Lower leg skin (tissue), 4 donors: Measurements from ENCODE around the gene AGO4. TPM values are rescaled to one million over a fixed set of nuclear protein-coding genes. Genes with fewer than 3 reads are reported as not detected.
A peak's percentile ranks its signal among the peaks of the same experiment; 100 is the strongest.

Source experiments
- DNase-seq, 2 donors: peaks; one replicate each; pipeline ENCODE4 v3.0.0-alpha.2; 2019; ENCODE audit warnings: low spot score in 2 of 2
- H3K4me3 ChIP-seq: fragments of 200-600 bp; sonication (generic); 2 replicates; pipeline ENCODE4 v1.5.1; 2017; ENCODE audit warnings: mild to moderate bottlenecking, low read depth; ENCODE audit not compliant: poor library complexity, severe bottlenecking
- POLR2A ChIP-seq, 2 donors: fragments of 450-650 bp; IDR thresholded peaks; one replicate each; pipeline ENCODE4 v1.6.1; 2016 to 2017; ENCODE audit warnings: antibody characterized with exemption in 2 of 2, mild to moderate bottlenecking in 1 of 2, moderate library complexity in 1 of 2
- WGBS, 2 donors: methylation state at CpG; one replicate each; pipeline ENCODE4 v1.1.5; 2018; 5-methylcytosine and 5-hydroxymethylcytosine counted together
- intact Hi-C: fragments of 100-400 bp; cut with DNase I; formaldehyde crosslinking; loops from one replicate; pipeline ENCODE4 v1.15.0; 2023; ENCODE audit warnings: low total_unique reads
- total RNA-seq, 4 donors: library from RNA; depleted of rRNA; stranded (reverse); fragments of >200 nt; gene quantifications; one replicate each; pipeline ENCODE4 v1.1.0, GENCODE V29; 2016
- TF ChIP-seq, protein P1 (sequence below), 3 donors: fragments of 450-650 bp; IDR thresholded peaks; one replicate each; pipeline ENCODE4 v1.5.1; 2016; ENCODE audit warnings: antibody characterized with exemption in 3 of 3, mild to moderate bottlenecking in 3 of 3, moderate library complexity in 2 of 3

The AGO4 gene
- 10 to 100 TPM; 28.1 to 40.3 (median 34.6) TPM for total RNA-seq

DNA sequence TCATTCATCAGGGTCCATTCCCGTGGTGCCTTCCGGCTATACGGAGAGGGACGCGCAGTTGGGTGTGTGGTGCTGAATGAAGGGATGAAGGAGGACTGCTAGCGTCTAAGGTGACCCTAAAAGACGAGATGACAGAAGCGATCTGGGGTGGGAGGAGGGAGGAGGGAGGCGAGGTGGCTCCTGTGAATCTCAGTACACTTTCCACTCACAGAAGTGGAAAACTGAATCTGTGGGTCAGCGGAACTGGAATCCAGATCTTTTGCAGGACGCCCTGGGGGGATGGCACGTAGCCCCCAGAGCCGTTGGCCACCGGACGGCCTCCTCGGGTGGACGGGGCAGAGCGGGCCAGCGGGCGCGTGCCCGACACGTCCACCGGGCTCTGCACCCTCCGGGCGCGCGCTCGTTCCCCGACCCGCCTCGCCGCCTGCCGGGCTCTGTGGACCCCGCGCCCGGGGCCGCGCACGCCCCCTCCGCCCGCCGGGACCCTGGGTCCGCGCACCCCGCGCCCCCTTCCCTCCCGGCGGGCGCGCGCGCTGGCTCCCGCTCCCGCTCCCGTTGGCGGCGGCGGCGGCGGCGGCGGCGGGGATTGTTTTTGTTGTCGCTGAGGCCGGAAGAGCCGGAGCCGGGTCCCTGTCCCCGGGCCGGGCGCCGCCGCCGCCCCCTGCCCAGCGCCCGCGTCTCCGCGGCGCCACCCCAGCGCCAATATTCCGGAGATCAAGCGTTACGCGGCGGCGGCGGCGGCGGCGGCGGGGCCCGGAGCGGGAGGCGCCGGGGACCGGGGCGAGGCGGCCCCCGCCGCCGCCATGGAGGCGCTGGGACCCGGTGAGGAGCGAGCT lies at the start of gene AGO4:
TSS of gene AGO4 (plus strand) at position 403 of the 836 bp plus-strand sequence. CDS start at position 804, 401 bp downstream.
- 0 to 1% methylated on average over 27 to 43 of the region's 105 CpGs for WGBS, 2 donors
- peak; percentile 39 to 89 for DNase-seq
- H3K4me3 ChIP-seq = peak within 1 kb of the TSS; percentile 63
- TF ChIP-seq POLR2A (IDR thresholded peaks at IDR 0.05) = no peak
- TF ChIP-seq, protein P1, sequence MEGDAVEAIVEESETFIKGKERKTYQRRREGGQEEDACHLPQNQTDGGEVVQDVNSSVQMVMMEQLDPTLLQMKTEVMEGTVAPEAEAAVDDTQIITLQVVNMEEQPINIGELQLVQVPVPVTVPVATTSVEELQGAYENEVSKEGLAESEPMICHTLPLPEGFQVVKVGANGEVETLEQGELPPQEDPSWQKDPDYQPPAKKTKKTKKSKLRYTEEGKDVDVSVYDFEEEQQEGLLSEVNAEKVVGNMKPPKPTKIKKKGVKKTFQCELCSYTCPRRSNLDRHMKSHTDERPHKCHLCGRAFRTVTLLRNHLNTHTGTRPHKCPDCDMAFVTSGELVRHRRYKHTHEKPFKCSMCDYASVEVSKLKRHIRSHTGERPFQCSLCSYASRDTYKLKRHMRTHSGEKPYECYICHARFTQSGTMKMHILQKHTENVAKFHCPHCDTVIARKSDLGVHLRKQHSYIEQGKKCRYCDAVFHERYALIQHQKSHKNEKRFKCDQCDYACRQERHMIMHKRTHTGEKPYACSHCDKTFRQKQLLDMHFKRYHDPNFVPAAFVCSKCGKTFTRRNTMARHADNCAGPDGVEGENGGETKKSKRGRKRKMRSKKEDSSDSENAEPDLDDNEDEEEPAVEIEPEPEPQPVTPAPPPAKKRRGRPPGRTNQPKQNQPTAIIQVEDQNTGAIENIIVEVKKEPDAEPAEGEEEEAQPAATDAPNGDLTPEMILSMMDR (IDR thresholded peaks at IDR 0.05) = no peak
- intact Hi-C loops = no loop called here

GRCh38 chr1:35762141-35762540 lies 45.7 kb upstream of the AGO4 start:
- intact Hi-C loops = no loop called here
- WGBS, 2 donors = 73 to 77% methylated on average over 2 of the region's 2 CpGs
- DNase-seq = no peak
- TF ChIP-seq POLR2A (IDR thresholded peaks at IDR 0.05) = no peak
- TF ChIP-seq, protein P1 (IDR thresholded peaks at IDR 0.05) = no peak
- no peak overlapping the region for H3K4me3 ChIP-seq

DNA sequence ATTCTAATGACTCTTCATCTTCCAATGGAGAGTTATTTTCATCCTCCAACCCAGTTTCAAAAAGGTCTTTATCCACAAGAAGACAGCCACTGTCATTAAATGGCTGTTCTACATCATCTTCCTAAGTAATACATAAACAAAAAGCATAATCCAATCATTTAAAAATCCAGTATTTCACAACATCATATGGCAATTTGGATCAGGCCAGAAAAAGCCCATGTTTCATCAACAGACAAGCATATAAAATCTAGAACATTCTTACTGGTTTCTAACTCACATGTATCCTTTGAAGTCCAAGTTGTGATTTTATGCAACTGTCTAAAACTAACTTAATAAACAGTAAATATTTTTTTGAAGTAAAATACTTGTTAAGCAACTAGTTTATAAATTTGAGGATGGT lies 44.6 kb upstream of the AGO4 start:
- no peak for DNase-seq
- intact Hi-C loops = no loop called here
- H3K4me3 ChIP-seq = no peak overlapping the region
- TF ChIP-seq, protein P1 (IDR thresholded peaks at IDR 0.05) = no peak
- TF ChIP-seq POLR2A (IDR thresholded peaks at IDR 0.05) = no peak

GRCh38 chr1:35764283-35764682 lies 43.5 kb upstream of the AGO4 start:
- no peak for DNase-seq
- H3K4me3 ChIP-seq = no peak overlapping the region
- intact Hi-C loops = no loop called here
- no peak for TF ChIP-seq POLR2A (IDR thresholded peaks at IDR 0.05)
- TF ChIP-seq, protein P1 (IDR thresholded peaks at IDR 0.05) = no peak
- 92 to 93% methylated on average over 3 of the region's 3 CpGs for WGBS, 2 donors

DNA sequence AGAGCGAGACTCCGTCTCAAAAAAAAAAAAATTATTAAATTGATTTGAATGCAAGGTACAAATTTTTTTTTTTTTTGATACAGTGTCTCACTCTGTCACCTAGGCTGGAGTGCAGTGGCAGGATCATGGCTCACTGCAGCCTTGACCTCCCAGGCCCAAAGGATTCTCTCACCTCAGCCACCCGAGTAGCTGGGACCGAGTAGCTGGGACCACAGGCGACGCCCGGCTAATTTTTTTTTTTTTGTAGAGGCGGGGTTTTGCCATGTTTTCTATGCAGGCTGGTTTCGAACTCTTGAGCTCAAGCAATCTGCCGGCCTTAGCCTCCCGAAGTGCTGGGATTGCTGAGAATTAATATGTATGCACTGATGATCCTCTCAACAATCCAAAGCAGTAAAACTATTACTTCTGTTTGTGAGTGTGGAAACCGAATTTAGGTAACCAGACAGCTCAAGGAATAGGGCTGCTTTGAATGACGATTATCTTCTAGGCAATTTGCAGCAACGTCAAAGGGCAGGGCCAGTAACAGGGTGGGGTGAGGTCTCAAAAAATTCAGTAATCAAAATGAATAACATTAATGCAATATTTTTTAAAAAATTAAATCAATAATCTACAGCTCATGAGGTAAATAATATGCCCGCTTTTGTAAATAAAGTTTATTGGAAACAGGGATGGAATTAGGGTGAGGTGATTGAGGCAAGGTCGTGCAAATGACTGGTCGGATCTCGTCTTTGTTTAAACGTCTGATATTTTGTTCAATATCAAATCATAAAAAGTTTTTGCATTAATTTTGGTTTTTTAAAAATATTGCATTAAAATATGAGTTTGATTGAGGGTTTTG lies 39.2 kb upstream of the AGO4 start:
- DNase-seq = no peak
- peak overlapping the region; percentile 47 for H3K4me3 ChIP-seq
- TF ChIP-seq POLR2A (IDR thresholded peaks at IDR 0.05) = no peak
- TF ChIP-seq, protein P1 (IDR thresholded peaks at IDR 0.05) = no peak
- intact Hi-C loops = no loop called here
- 36 to 39% methylated on average over 19 of the region's 19 CpGs for WGBS, 2 donors
